Ascending aorta (tissue), 2 donors: ENCODE data around the gene PREPL. TPM values are rescaled to one million over a fixed set of nuclear protein-coding genes. Genes with fewer than 3 reads are reported as not detected.
"Not testable (repeated sequence)": the region's sequence is repeated elsewhere in the genome, so short reads cannot be mapped to it uniquely, and the experiment has no call there.

Experiments
- DNase-seq, 2 donors: peaks; one replicate each; pipeline ENCODE4 v3.0.0-alpha.2; 2019; ENCODE audit warnings: low spot score in 2 of 2
- H3K27ac ChIP-seq, 2 donors: fragments of 200-600 bp; sonication (generic); one replicate each; pipeline ENCODE4 v1.5.1; 2016 to 2017; ENCODE audit warnings: mild to moderate bottlenecking in 1 of 2
- H3K27me3 ChIP-seq: fragments of 200-600 bp; sonication (generic); one replicate; pipeline ENCODE4 v1.5.1; 2017
- H3K36me3 ChIP-seq, 2 donors: fragments of 200-600 bp; sonication (generic); one replicate each; pipeline ENCODE4 v1.5.1; 2016
- H3K4me1 ChIP-seq, 2 donors: fragments of 200-600 bp; sonication (generic); one replicate each; pipeline ENCODE4 v1.5.1; 2016 to 2017; ENCODE audit warnings: mild to moderate bottlenecking in 1 of 2
- H3K4me3 ChIP-seq, 2 donors: fragments of 200-600 bp; sonication (generic); one replicate each; pipeline ENCODE4 v1.5.1; 2016 to 2017; ENCODE audit warnings: mild to moderate bottlenecking in 1 of 2
- H3K9me3 ChIP-seq, 2 donors: fragments of 200-600 bp; sonication (generic); one replicate each; pipeline ENCODE4 v1.5.1; 2016
- intact Hi-C: fragments of 100-400 bp; cut with DNase I; formaldehyde crosslinking; loops from one replicate; pipeline ENCODE4 v1.15.1; 2023
- total RNA-seq: library from RNA; depleted of rRNA; stranded (reverse); fragments of >200 nt; gene quantifications from one replicate; pipeline ENCODE4 v1.1.0, GENCODE V29; 2016
- TF ChIP-seq, protein P1 (sequence below), 3 experiments: fragments of 200-600 bp in 2 of 3; fragments of 450-650 bp in 1 of 3; sonication (generic) in 2 of 3; IDR thresholded peaks; one replicate each; pipeline ENCODE4 v1.5.1; 2016 to 2019; ENCODE audit warnings: antibody characterized with exemption in 3 of 3, mild to moderate bottlenecking in 1 of 3, moderate library complexity in 1 of 3

PREPL gene
- total RNA-seq, 1 donor from 2014 or later, result 22.6 TPM

GRCh38 chr2:44310287-44310686 is 51.0 kb downstream of the PREPL start:
- peaks cover 34% of the 10 kb centered on the region in 2 donors for H3K36me3 ChIP-seq
- no peak overlapping the region for H3K27ac ChIP-seq
- DNase-seq, result no peak
- intact Hi-C loops, result no loop called here
- no peaks in the 10 kb centered on the region for H3K27me3 ChIP-seq
- peaks cover 19 to 33% of the 10 kb centered on the region in 2 donors for H3K9me3 ChIP-seq
- no peaks in the 10 kb centered on the region for H3K4me1 ChIP-seq
- no peak overlapping the region for H3K4me3 ChIP-seq
- TF ChIP-seq, protein P1, sequence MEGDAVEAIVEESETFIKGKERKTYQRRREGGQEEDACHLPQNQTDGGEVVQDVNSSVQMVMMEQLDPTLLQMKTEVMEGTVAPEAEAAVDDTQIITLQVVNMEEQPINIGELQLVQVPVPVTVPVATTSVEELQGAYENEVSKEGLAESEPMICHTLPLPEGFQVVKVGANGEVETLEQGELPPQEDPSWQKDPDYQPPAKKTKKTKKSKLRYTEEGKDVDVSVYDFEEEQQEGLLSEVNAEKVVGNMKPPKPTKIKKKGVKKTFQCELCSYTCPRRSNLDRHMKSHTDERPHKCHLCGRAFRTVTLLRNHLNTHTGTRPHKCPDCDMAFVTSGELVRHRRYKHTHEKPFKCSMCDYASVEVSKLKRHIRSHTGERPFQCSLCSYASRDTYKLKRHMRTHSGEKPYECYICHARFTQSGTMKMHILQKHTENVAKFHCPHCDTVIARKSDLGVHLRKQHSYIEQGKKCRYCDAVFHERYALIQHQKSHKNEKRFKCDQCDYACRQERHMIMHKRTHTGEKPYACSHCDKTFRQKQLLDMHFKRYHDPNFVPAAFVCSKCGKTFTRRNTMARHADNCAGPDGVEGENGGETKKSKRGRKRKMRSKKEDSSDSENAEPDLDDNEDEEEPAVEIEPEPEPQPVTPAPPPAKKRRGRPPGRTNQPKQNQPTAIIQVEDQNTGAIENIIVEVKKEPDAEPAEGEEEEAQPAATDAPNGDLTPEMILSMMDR (IDR thresholded peaks at IDR 0.05), result no peak

GRCh38 chr2:44305882-44306281 is 55.4 kb downstream of the PREPL start:
- Histone ChIP-seq H3K36me3 (peaks cover 0 to 3% of the 10 kb centered on the region in 2 donors), H3K27ac (no peak overlapping the region), H3K9me3 (peaks cover 14 to 22% of the 10 kb centered on the region in 2 donors), H3K4me1 (no peaks in the 10 kb centered on the region), H3K4me3 (no peak overlapping the region), H3K27me3 (no peaks in the 10 kb centered on the region)
- no peak for DNase-seq
- intact Hi-C loops, result no loop called here
- TF ChIP-seq, protein P1 (IDR thresholded peaks at IDR 0.05), result no peak

GRCh38 chr2:44304258-44304657 is 57.0 kb downstream of the PREPL start:
- Histone ChIP-seq H3K4me1 (no peaks in the 10 kb centered on the region), H3K36me3 (no peaks in the 10 kb centered on the region), H3K4me3 (no peak overlapping the region), H3K27me3 (no peaks in the 10 kb centered on the region), H3K9me3 (peaks cover 0 to 6% of the 10 kb centered on the region in 2 donors), H3K27ac (no peak overlapping the region)
- TF ChIP-seq, protein P1 (IDR thresholded peaks at IDR 0.05), result no peak
- intact Hi-C loops, result no loop called here
- no peak for DNase-seq

DNA sequence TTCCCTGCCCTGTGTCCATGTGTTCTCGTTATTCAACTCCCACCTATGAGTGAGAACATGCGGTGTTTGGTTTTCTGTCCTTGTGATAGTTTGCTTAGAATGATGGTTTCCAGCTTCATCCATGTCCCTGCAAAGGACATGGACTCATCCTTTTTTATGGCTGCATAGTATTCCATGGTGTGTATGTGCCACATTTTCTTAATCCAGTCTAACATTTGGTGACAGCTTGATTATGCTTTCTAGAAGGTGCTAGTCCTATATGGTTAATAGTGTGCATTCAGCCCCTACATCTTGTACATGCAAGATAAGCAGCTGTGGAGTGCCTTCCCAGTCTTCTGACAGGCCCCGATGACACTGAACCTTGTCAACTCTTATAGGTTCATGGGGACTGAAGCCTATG is 57.5 kb downstream of the PREPL start:
- H3K27ac ChIP-seq, H3K27me3 ChIP-seq, DNase-seq, H3K9me3 ChIP-seq, intact Hi-C loops, H3K36me3 ChIP-seq, H3K4me3 ChIP-seq, H3K4me1 ChIP-seq: not testable (repeated sequence)

DNA sequence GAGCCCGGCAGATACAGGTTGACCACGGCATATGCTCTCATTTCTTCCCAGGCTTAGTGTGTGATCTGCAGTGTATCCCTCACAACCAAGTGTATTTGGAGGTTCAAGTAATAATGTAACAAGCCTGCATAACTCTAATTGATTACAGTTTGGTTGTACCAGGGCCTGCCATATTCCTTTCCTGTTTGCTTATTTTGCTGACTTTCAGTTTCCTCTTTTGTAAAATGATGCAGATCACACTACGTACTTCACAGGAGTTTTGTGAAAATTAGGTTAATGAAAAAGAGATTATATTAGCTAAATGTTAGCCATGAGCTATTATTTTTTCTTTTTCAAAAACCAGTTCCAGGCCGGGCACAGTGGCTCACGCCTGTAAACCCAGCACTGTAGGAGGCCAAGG is 60.2 kb downstream of the PREPL start:
- Histone ChIP-seq H3K9me3 (no peaks in the 10 kb centered on the region), H3K27me3 (no peaks in the 10 kb centered on the region), H3K4me3 (no peak overlapping the region), H3K36me3 (no peaks in the 10 kb centered on the region), H3K4me1 (peaks cover 0 to under 1% of the 10 kb centered on the region in 2 donors), H3K27ac (no peak overlapping the region)
- TF ChIP-seq, protein P1 (IDR thresholded peaks at IDR 0.05), result no peak
- intact Hi-C loops, result no loop called here
- DNase-seq, result no peak

DNA sequence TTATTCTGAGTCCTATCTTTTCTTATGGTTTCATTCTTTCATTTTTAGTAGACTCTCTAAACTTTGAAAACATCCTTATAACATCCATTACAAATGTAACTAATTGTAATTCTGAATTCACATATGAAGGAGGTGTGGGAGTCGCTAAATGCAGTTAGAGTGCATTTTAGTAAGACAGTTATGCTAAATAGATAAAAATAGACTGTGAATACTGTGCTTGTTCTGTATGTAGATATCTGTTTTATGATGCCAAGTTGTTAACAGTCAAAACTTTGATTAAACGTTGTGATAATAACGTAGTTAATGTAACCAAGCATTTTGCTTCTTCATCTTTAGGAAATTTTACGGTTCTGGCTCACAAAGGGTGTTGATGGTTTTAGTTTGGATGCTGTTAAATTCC is 61.7 kb downstream of the PREPL start:
- Histone ChIP-seq H3K27me3 (no peaks in the 10 kb centered on the region), H3K4me1 (peaks cover 0 to 15% of the 10 kb centered on the region in 2 donors), H3K4me3 (no peak overlapping the region), H3K36me3 (no peaks in the 10 kb centered on the region), H3K9me3 (no peaks in the 10 kb centered on the region), H3K27ac (no peak overlapping the region)
- DNase-seq, result no peak
- TF ChIP-seq, protein P1 (IDR thresholded peaks at IDR 0.05), result no peak
- intact Hi-C loops, result loop anchor here (10.0 kb wide), 1 partner anchor 135 kb away; the partner anchor contains the start of gene PPM1B
